ENCODE measurements around the gene TMEM167B.
"Not testable (repeated sequence)": the region's sequence is repeated elsewhere in the genome, so short reads cannot be mapped to it uniquely, and the experiment has no call there.

TMEM167B gene

GRCh38 chr1:109090196-109091077 lies at the start of gene TMEM167B:
Gene TMEM167B (plus strand): TSS chr1:109090764. CDS start chr1:109090873, 109 bp downstream.
- peak; percentile 90 for DNase-seq

- no peak for DNase-seq
These were observed 49.5 kb upstream of the TMEM167B start for GRCh38 chr1:109040989-109041620.

- peak; percentile 95 for DNase-seq
These were observed 48.7 kb upstream of the TMEM167B start, which contains the start of gene WDR47 for GRCh38 chr1:109041621-109042468. Gene WDR47 (minus strand): TSS chr1:109042102. CDS start chr1:109023512, 18,590 bp downstream.

GRCh38 chr1:109045595-109045994 lies 45.0 kb upstream of the TMEM167B start:
- no peak for DNase-seq

GRCh38 chr1:109046671-109047070 lies 43.9 kb upstream of the TMEM167B start:
- DNase-seq, result no peak

- no peak for DNase-seq
These were observed 43.2 kb upstream of the TMEM167B start for GRCh38 chr1:109047339-109047738.

- no peak for DNase-seq
These were observed 42.2 kb upstream of the TMEM167B start for GRCh38 chr1:109048335-109048734.

GRCh38 chr1:109050228-109050995 lies 40.2 kb upstream of the TMEM167B start:
- DNase-seq, result no peak

- DNase-seq, result not testable (repeated sequence)
These were observed 38.4 kb upstream of the TMEM167B start for GRCh38 chr1:109052145-109052544.

- DNase-seq, result no peak
These were observed 34.5 kb upstream of the TMEM167B start for GRCh38 chr1:109056064-109056463.

GRCh38 chr1:109059026-109059425 lies 31.5 kb upstream of the TMEM167B start:
- DNase-seq, result no peak

GRCh38 chr1:109060707-109061106 lies 29.9 kb upstream of the TMEM167B start:
- no peak for DNase-seq

GRCh38 chr1:109061183-109061582 lies 29.4 kb upstream of the TMEM167B start:
- DNase-seq, result no peak

GRCh38 chr1:109065137-109065536 lies 25.4 kb upstream of the TMEM167B start:
- no peak for DNase-seq

- DNase-seq, result no peak
These were observed 22.7 kb upstream of the TMEM167B start for GRCh38 chr1:109067883-109068282.

- no peak for DNase-seq
These were observed 21.3 kb upstream of the TMEM167B start for GRCh38 chr1:109069294-109069693.

GRCh38 chr1:109075531-109076490 lies 14.8 kb upstream of the TMEM167B start, which contains the start of gene TAF13:
Gene TAF13 (minus strand): TSS chr1:109076003. CDS start chr1:109075947, 56 bp downstream.
- DNase-seq, result peak; percentile 95

GRCh38 chr1:109078317-109078716 lies 12.2 kb upstream of the TMEM167B start:
- DNase-seq, result no peak

GRCh38 chr1:109079240-109079622 lies 11.3 kb upstream of the TMEM167B start:
- DNase-seq, result no peak

GRCh38 chr1:109080441-109081082 lies 10.0 kb upstream of the TMEM167B start:
- no peak for DNase-seq

Data from NCI-H446 treated with DMSO at 0.1 percent for 48 hours (cell line).